HepG2 (cell line): Measurements from ENCODE around the gene HEPHL1. TPM values are rescaled to one million over a fixed set of nuclear protein-coding genes. Genes with fewer than 3 reads are reported as not detected.

ENCODE experiments used
- ESRRA ChIP-seq: sonication (generic); formaldehyde crosslinking; IDR thresholded peaks from 2 replicates; pipeline ENCODE4 v1.5.1; 2020; ENCODE audit warnings: mild to moderate bottlenecking, low read depth, missing genetic modification reagents
- XRCC5 ChIP-seq: fragments of 200-400 bp; formaldehyde crosslinking; optimal IDR thresholded peaks from 2 replicates; pipeline ENCODE3; 2017; ENCODE audit warnings: mild to moderate bottlenecking, low read length
- ZNF10 ChIP-seq: sonication (generic); formaldehyde crosslinking; IDR thresholded peaks from 2 replicates; pipeline ENCODE4 v1.4.0; 2020; ENCODE audit warnings: mild to moderate bottlenecking, low read depth, missing genetic modification reagents, borderline replicate concordance
- ZNF317 ChIP-seq: sonication (generic); formaldehyde crosslinking; IDR thresholded peaks from 2 replicates; pipeline ENCODE4 v1.5.0; 2020; ENCODE audit warnings: mild to moderate bottlenecking, missing genetic modification reagents
- ZNF496 ChIP-seq: sonication (generic); formaldehyde crosslinking; IDR thresholded peaks from 2 replicates; pipeline ENCODE4 v1.8.1; 2023; ENCODE audit warnings: mild to moderate bottlenecking, moderate library complexity, missing genetic modification reagents; ENCODE audit not compliant: insufficient replicate concordance
- polyA plus RNA-seq, 8 experiments: library from polyadenylated mRNA; depleted of rRNA in 3 of 8; stranded (reverse) in 7 of 8; unstranded in 1 of 8; fragments of >200 nt; fragmentation: Illumina TruSeq in 4 of 8; extraction: Trizol in 4 of 8; gene quantifications; 2 replicates each; pipeline versions ENCODE4 v1.2.1 to v1.2.3, GENCODE V29; 2011 to 2016; ENCODE audit warnings: low read depth in 4 of 8, missing spikeins in 1 of 8, mixed read lengths in 1 of 8; ENCODE audit not compliant: insufficient read depth in 1 of 8
- total RNA-seq, 5 experiments: library from RNA; depleted of rRNA; stranded (reverse); fragments of >200 nt; fragmentation: Illumina TruSeq; extraction: Trizol; gene quantifications; 2 replicates each; pipeline ENCODE4 v1.2.3, GENCODE V29; 2016; ENCODE audit warnings: low read depth in 1 of 5
- TF ChIP-seq, protein P1 (sequence below): sonication (generic); formaldehyde crosslinking; IDR thresholded peaks from 2 replicates; pipeline ENCODE4 v1.8.1; 2022; ENCODE audit warnings: mild to moderate bottlenecking, missing genetic modification reagents
- TF ChIP-seq, protein P2 (sequence below): IDR thresholded peaks from 2 replicates; pipeline ENCODE4 v1.6.1; 2016; ENCODE audit warnings: low read depth, missing genetic modification reagents, missing compliant biosample characterization

The HEPHL1 gene
- total and polyA plus RNA-seq, 2 of the 13 experiments (the other 11 are each of a cell fraction or from before 2014, with no cell fraction given) = 0.04 to 0.05 TPM

DNA sequence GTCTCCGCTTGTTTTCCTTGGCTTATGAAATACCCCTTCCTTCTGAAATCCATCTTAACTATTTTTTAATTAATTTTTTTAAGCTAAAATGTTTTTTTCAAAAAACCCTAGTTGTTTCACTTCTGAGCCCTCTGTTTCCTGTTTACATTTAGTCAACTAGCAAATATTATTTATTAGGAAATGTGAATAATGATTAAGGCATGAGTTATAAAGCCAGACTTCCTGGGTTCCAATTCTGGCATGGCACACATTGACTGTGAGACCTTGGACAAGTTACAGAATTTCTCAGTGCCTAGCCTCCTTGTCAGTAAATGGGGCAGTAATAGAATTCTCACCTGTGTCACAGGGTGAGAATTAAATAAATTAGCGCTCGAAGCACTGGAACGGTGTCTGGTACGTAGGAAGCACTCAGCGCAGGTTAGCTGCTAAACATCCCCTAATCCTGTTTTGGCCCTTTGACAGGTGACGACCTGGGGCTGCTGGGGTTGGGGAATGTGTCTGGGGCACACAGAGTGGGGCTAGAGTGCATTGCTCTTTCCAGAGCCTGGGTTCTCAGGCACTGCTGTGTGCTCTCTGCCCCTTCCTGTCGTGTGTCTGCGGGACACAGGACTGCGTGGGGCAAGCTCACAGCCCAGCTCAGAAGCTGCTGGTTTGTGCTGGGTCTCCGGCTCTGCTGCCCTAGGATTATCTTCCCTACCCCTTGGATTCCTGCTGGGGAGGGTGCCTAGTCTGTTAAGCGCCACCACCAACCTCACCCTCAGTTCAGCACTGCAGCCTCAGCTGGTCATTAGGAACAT lies 120.6 kb downstream of the HEPHL1 start (continued):
- TF ChIP-seq, protein P1, sequence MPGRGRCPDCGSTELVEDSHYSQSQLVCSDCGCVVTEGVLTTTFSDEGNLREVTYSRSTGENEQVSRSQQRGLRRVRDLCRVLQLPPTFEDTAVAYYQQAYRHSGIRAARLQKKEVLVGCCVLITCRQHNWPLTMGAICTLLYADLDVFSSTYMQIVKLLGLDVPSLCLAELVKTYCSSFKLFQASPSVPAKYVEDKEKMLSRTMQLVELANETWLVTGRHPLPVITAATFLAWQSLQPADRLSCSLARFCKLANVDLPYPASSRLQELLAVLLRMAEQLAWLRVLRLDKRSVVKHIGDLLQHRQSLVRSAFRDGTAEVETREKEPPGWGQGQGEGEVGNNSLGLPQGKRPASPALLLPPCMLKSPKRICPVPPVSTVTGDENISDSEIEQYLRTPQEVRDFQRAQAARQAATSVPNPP (CRISPR knock-in tag) = no peak
- TF ChIP-seq ESRRA (no peak), XRCC5 (no peak), ZNF10 (CRISPR knock-in tag) (no peak), ZNF496 (CRISPR knock-in tag) (no peak), ZNF317 (CRISPR knock-in tag) (no peak)
- TF ChIP-seq, protein P2, sequence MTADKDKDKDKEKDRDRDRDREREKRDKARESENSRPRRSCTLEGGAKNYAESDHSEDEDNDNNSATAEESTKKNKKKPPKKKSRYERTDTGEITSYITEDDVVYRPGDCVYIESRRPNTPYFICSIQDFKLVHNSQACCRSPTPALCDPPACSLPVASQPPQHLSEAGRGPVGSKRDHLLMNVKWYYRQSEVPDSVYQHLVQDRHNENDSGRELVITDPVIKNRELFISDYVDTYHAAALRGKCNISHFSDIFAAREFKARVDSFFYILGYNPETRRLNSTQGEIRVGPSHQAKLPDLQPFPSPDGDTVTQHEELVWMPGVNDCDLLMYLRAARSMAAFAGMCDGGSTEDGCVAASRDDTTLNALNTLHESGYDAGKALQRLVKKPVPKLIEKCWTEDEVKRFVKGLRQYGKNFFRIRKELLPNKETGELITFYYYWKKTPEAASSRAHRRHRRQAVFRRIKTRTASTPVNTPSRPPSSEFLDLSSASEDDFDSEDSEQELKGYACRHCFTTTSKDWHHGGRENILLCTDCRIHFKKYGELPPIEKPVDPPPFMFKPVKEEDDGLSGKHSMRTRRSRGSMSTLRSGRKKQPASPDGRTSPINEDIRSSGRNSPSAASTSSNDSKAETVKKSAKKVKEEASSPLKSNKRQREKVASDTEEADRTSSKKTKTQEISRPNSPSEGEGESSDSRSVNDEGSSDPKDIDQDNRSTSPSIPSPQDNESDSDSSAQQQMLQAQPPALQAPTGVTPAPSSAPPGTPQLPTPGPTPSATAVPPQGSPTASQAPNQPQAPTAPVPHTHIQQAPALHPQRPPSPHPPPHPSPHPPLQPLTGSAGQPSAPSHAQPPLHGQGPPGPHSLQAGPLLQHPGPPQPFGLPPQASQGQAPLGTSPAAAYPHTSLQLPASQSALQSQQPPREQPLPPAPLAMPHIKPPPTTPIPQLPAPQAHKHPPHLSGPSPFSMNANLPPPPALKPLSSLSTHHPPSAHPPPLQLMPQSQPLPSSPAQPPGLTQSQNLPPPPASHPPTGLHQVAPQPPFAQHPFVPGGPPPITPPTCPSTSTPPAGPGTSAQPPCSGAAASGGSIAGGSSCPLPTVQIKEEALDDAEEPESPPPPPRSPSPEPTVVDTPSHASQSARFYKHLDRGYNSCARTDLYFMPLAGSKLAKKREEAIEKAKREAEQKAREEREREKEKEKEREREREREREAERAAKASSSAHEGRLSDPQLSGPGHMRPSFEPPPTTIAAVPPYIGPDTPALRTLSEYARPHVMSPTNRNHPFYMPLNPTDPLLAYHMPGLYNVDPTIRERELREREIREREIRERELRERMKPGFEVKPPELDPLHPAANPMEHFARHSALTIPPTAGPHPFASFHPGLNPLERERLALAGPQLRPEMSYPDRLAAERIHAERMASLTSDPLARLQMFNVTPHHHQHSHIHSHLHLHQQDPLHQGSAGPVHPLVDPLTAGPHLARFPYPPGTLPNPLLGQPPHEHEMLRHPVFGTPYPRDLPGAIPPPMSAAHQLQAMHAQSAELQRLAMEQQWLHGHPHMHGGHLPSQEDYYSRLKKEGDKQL = no peak
